HEK293 (cell line): ENCODE results near the gene GLDC.
A peak's percentile ranks its signal among the peaks of the same experiment; 100 is the strongest.

Experiments
- CTCF ChIA-PET: fragments of 350-600 bp; formaldehyde crosslinking; extraction: SDS; loops from one replicate; lab custom pipeline; 2021; ENCODE audit warnings: antibody characterized with exemption; lab: Yijun Ruan, JAX
- POLR2A ChIA-PET: fragments of 300-600 bp; formaldehyde crosslinking; extraction: SDS; loops from one replicate; lab custom pipeline; 2020; ENCODE audit warnings: antibody characterized with exemption, inconsistent platforms; lab: Yijun Ruan, JAX
- H3K27ac ChIP-seq: fragments of 200-500 bp; sonication (Bioruptor generic); 2 replicates; pipeline ENCODE4 v1.5.1; 2014; ENCODE audit warnings: low read depth, low read length, control low read depth, inconsistent platforms; ENCODE audit errors: extremely low read depth
- H3K36me3 ChIP-seq, 2 experiments: fragments of 200-500 bp in 1 of 2; sonication (Bioruptor generic) in 1 of 2; 1 replicate in 1 of 2; 2 replicates in 1 of 2; pipeline ENCODE4 v1.5.1; 2014 to 2017; ENCODE audit warnings: inconsistent platforms in 2 of 2, low read length in 2 of 2; ENCODE audit not compliant: control insufficient read depth in 2 of 2, insufficient read depth in 1 of 2
- H3K4me1 ChIP-seq: fragments of 200-500 bp; sonication (Bioruptor generic); 2 replicates; pipeline ENCODE4 v1.5.1; 2014; ENCODE audit warnings: mild to moderate bottlenecking, low read length, inconsistent platforms; ENCODE audit not compliant: control insufficient read depth, insufficient read depth
- H3K4me3 ChIP-seq: 2 replicates; pipeline ENCODE4 v1.5.1; 2011; ENCODE audit warnings: low read depth, mild to moderate bottlenecking, control low read depth, low read length, moderate library complexity
- H3K9me3 ChIP-seq: fragments of 200-500 bp; sonication (Bioruptor generic); 2 replicates; pipeline ENCODE4 v1.5.1; 2014; ENCODE audit warnings: low read depth, low read length, inconsistent platforms; ENCODE audit not compliant: control insufficient read depth, insufficient read depth
- SCRT2 ChIP-seq: fragments of 450-650 bp; formaldehyde crosslinking; IDR thresholded peaks from 2 replicates; pipeline ENCODE4 v1.5.1; 2016; ENCODE audit warnings: missing biosample characterization, missing genetic modification characterization
- SETDB1 ChIP-seq: IDR thresholded peaks from one replicate; pipeline ENCODE4 v1.6.1; 2017; ENCODE audit warnings: mild to moderate bottlenecking, low read length, moderate library complexity, mixed read lengths; ENCODE audit not compliant: insufficient read length
- ZNF174 ChIP-seq: fragments of 450-650 bp; formaldehyde crosslinking; IDR thresholded peaks from 2 replicates; pipeline ENCODE4 v1.5.0; 2017; ENCODE audit warnings: missing biosample characterization, mild to moderate bottlenecking, missing genetic modification characterization
- ZNF18 ChIP-seq: fragments of 450-650 bp; formaldehyde crosslinking; IDR thresholded peaks from 2 replicates; pipeline ENCODE4 v1.5.1; 2016; ENCODE audit warnings: missing biosample characterization, missing genetic modification characterization
- ZNF24 ChIP-seq: fragments of 450-650 bp; formaldehyde crosslinking; IDR thresholded peaks from 2 replicates; pipeline ENCODE4 v1.5.1; 2016; ENCODE audit warnings: missing biosample characterization, missing genetic modification characterization
- ZNF37A ChIP-seq: fragments of 450-650 bp; IDR thresholded peaks from 2 replicates; pipeline ENCODE4 v1.5.1; 2018; ENCODE audit warnings: missing biosample characterization, missing genetic modification characterization
- ZNF571 ChIP-seq: fragments of 450-650 bp; formaldehyde crosslinking; IDR thresholded peaks from 2 replicates; pipeline ENCODE4 v1.5.0; 2017; ENCODE audit warnings: missing biosample characterization, missing genetic modification characterization
- ZNF626 ChIP-seq: fragments of 450-650 bp; sonication (Bioruptor Pico); formaldehyde crosslinking; IDR thresholded peaks from 2 replicates; pipeline ENCODE4 v1.5.1; 2018; ENCODE audit warnings: missing biosample characterization, missing genetic modification characterization, inconsistent platforms
- TF ChIP-seq, protein P1 (sequence below): fragments of 450-650 bp; formaldehyde crosslinking; IDR thresholded peaks from 2 replicates; pipeline ENCODE4 v1.5.1; 2017; ENCODE audit warnings: missing biosample characterization, missing genetic modification characterization
- TF ChIP-seq, protein P2 (sequence below): fragments of 450-650 bp; formaldehyde crosslinking; IDR thresholded peaks from 2 replicates; pipeline ENCODE4 v1.5.1; 2016; ENCODE audit warnings: missing biosample characterization, missing genetic modification characterization

Gene GLDC

GRCh38 chr9:6525326-6526045 is 120.0 kb downstream of the GLDC start:
- TF ChIP-seq ZNF626 (no peak), ZNF24 (no peak)
- TF ChIP-seq, all 188 proteins: peak for 0
- H3K4me3 ChIP-seq, result no peak overlapping the region
- POLR2A ChIA-PET, result interaction anchor here (0.6 to 0.7 kb wide), 3 partner anchors 41 to 682 kb away, joined by 3 to 4 read pairs (median 4); no protein-coding TSS in a partner anchor
- H3K27ac ChIP-seq, result no peak overlapping the region
- no peaks in the 10 kb centered on the region for H3K4me1 ChIP-seq
- CTCF ChIA-PET, result interaction anchor here (0.6 kb wide), 2 partner anchors 11 to 13 kb away, joined by 3 to 7 read pairs; no protein-coding TSS in a partner anchor
- H3K9me3 ChIP-seq, result no peaks in the 10 kb centered on the region; the same call in 1 of the 2 replicates
- no peaks in the 10 kb centered on the region for H3K36me3 ChIP-seq

DNA sequence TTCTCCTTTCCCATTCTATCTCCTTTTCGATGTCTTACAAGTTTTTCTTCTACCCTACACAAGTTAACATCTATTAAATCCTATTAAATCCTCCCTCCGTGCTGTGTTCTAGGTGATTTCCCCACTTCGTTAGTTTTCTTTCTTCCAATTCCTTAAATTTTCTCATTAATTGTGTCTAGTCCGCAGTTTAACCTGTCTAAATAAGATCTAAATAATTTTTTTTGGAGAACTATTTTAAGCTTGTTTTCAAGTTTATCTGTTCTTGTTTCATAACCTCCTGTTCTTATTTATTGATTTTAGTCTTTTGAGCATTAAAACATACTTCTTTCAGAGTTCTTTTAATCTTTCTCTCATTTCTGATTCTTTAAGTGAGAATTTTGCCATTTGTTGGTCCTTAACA is 123.3 kb downstream of the GLDC start:
- CTCF ChIA-PET, result interaction anchor here (0.7 kb wide), 1 partner anchor 131 kb away, joined by 3 read pairs; no protein-coding TSS in a partner anchor

GRCh38 chr9:6512085-6512657 is 133.4 kb downstream of the GLDC start:
- Histone ChIP-seq H3K9me3 (no peaks in the 10 kb centered on the region), H3K36me3 (peaks cover 7 to 14% of the 10 kb centered on the region in 2 experiments; a peak in 2 of 3 replicates), H3K27ac (no peak overlapping the region), H3K4me1 (no peaks in the 10 kb centered on the region), H3K4me3 (no peak overlapping the region)
- ChIA-PET POLR2A (no interaction called here), CTCF (interaction anchor here (0.6 to 1.8 kb wide), 2 partner anchors 13 to 56 kb away, joined by 3 to 7 read pairs; no protein-coding TSS in a partner anchor)
- TF ChIP-seq ZNF18 (tag by site-specific recombination), result no peak
- peak; percentile 4; the same call in 1 of the 2 replicates for TF ChIP-seq SCRT2 (tag by site-specific recombination)
- TF ChIP-seq, protein P1, sequence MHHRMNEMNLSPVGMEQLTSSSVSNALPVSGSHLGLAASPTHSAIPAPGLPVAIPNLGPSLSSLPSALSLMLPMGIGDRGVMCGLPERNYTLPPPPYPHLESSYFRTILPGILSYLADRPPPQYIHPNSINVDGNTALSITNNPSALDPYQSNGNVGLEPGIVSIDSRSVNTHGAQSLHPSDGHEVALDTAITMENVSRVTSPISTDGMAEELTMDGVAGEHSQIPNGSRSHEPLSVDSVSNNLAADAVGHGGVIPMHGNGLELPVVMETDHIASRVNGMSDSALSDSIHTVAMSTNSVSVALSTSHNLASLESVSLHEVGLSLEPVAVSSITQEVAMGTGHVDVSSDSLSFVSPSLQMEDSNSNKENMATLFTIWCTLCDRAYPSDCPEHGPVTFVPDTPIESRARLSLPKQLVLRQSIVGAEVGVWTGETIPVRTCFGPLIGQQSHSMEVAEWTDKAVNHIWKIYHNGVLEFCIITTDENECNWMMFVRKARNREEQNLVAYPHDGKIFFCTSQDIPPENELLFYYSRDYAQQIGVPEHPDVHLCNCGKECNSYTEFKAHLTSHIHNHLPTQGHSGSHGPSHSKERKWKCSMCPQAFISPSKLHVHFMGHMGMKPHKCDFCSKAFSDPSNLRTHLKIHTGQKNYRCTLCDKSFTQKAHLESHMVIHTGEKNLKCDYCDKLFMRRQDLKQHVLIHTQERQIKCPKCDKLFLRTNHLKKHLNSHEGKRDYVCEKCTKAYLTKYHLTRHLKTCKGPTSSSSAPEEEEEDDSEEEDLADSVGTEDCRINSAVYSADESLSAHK (tag by site-specific recombination), result no peak
- no peak for TF ChIP-seq ZNF571
- no peak for TF ChIP-seq SETDB1
- TF ChIP-seq ZNF174 (tag by site-specific recombination), result no peak

More for the DNA sequence above, 123.3 kb downstream of the GLDC start:
- no peak overlapping the region for H3K27ac ChIP-seq
- no peak overlapping the region for H3K4me3 ChIP-seq
- no peaks in the 10 kb centered on the region; the same call in 1 of the 2 replicates for H3K9me3 ChIP-seq
- H3K4me1 ChIP-seq, result no peaks in the 10 kb centered on the region
- POLR2A ChIA-PET, result no interaction called here
- no peaks in the 10 kb centered on the region for H3K36me3 ChIP-seq
- TF ChIP-seq SETDB1 (peak; percentile 63), ZNF37A (no peak)
- TF ChIP-seq, protein P2, sequence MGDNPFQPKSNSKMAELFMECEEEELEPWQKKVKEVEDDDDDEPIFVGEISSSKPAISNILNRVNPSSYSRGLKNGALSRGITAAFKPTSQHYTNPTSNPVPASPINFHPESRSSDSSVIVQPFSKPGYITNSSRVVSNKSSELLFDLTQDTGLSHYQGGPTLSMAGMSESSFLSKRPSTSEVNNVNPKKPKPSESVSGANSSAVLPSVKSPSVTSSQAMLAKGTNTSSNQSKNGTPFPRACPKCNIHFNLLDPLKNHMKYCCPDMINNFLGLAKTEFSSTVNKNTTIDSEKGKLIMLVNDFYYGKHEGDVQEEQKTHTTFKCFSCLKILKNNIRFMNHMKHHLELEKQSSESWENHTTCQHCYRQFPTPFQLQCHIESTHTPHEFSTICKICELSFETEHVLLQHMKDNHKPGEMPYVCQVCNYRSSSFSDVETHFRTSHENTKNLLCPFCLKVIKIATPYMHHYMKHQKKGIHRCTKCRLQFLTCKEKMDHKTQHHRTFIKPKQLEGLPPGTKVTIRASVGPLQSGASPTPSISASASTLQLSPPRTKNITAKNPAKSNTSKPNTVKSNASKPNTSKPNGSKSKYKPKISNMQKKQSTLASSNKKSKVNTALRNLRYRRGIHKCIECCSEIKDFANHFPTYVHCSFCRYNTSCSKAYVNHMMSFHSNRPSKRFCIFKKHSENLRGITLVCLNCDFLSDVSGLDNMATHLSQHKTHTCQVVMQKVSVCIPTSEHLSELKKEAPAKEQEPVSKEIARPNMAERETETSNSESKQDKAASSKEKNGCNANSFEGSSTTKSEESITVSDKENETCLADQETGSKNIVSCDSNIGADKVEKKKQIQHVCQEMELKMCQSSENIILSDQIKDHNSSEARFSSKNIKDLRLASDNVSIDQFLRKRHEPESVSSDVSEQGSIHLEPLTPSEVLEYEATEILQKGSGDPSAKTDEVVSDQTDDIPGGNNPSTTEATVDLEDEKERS, result 0 out of 2 replicates have a peak, but pooled peaks have one; percentile 50
